Ecto neural progenitor cell (in vitro differentiated cells): ENCODE results near the gene PUSL1.
A peak's percentile ranks its signal among the peaks of the same experiment; 100 is the strongest.

ENCODE experiments used
- DNase-seq: peaks from one replicate; pipeline ENCODE4 v3.0.0-alpha.2; 2018; ENCODE audit warnings: low spot score

PUSL1 gene

DNA sequence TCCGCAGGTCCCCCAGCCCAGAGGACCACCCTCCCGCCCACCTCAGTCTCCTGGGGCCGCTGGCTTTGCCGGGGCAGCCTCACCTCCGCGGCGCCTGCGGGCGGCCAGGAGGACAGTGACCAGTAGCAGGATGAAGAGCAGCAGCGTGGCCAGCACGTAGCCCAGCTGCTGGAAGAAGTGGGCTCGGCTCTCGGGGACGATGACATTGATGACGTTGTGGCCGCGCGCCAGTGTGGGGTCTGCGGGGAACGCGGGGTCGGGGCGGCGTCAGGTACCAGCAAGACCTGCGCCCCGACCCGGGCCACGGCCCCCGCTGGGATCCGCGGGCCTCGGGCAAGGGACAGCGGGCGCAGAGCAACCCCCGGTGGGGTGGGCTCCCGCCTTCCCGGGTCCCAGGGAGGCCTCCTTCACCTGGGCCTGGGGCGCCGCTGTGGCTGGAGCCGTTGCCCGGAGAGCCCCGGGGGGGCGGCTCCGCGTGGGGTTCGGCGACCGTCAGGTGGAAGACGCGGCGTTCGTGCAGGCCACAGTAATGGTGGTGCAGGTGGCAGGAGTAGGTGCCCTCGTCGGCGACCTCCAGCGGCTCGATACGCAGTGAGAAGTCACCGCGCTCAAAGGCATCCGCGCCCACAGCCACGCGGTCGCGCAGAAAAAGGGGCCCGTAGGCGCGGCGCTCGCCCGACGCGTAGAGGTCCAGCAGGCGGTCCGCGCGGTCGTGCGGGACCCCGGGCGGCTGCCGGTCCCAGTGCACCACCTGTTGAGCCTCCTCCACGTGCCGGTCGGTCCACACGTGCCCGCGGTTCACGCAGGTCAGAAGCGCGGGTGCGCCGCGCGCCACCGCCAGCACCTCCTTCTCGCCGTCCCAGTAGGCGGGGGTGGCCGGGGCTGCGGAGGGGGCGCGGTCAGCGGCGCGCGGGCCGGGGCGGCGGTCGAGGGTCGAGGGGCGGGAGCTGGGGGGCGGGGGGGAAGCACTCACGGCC, 46.2 kb downstream of the PUSL1 start:
- peak; percentile 64 for DNase-seq

DNA sequence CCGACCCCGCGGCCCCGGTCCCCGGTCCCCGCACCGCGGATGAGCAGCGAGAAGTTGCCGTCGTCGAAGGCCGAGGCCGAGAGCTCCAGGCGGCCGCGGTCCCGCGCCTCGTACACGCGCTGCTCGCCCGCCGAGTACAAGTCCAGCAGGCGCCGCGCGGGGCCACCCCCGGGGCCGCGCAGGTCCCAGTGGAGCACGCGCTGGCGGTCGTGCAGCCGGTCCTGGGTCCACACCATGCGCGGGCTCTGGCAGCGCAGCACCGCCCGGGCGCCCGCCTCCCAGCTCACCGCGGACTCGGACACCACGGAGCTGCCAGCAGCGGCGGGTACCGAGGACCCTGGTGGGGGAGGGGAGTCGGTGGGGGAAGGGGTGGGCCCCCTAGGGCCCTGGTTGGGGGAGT, 47.0 kb downstream of the PUSL1 start:
- DNase-seq: no peak

DNA sequence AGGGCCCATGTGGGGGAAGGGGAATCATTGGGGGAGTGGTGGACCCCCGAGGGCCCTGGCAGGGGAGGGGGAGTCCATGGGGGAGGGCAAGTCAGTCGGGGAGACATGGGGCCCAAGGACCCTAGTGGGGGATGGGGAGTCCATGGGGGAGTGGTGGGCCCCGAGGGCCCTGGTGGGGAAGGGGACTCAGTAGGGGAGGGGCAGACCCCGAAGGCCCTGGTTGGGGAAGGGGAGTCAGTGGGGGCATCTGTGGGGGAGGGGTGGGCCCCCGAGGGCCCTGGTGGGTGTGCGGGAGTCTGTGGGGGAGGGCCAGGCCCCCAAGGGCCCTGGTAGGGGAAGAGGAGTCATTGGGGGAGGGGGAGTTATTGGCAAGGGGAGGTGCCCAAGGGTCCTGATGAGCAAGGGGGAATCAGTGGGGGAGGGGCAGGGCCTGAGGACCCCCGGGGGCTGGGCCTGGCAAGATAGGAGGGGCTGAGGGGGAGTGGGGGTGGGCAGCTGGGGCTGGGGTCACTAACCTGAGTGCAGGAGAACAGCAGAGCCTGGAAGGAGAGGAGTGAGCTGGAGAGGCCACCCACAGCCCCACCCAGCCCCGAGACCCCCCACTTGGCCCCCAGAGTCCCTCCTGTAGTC, 47.9 kb downstream of the PUSL1 start:
- no peak for DNase-seq

DNA sequence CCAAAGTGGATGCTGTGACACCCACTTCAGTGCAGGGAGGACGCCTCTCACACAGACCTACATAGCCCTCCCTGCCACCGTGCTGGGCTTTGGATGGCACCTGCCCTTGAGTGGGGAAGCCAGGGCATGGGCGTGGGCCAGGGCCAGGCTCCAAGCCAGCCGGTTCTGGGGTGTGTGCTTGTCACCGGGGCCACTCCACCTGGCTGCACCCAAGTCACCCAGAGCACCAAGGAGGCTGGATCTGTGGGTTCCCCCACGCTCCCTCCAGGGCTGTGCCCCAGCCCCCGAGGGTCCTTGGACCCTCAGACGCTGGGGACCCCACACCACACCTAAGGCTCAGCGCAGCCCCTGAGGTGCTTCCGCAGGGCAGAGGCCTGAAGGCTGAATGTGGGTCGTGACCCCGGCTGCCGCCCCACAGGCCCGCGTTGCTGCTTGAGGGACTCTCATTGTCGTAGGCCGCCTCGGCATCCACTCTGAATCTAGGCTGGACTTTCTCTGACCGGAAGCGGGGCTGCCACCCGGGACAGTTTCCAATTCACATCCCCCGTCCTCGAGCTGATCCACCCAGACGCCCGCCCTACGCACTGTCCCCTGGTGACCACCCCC, 48.5 kb downstream of the PUSL1 start:
- peak; percentile 69 for DNase-seq

DNA sequence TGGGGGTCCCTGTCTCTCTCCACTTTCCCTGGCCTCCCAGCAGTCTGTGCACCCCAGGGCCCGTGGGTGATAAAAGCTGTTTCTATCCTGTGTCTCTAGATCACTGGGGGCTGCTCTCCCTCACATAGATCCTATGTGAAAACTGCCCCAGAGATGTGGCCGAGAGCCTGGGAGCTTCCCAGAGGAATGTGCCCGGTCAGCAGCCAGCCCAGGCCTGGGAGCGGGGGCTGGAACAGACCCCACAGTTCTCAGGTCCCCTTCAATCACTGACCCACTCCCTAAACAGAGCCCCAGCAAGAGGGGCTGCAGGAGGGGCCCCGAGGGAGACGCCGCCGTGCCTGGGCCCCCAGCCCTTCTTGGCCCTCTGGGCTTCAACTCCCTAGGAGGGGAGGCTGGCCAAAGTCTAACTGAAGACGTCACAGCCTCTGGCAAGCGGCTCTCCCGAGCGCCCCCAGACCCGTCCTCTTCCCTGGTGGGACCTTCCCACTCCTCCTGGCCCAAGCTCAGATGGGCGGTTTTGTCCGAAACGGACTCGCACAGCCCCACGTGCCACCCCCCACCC, 49.6 kb downstream of the PUSL1 start:
- DNase-seq: no peak

DNA sequence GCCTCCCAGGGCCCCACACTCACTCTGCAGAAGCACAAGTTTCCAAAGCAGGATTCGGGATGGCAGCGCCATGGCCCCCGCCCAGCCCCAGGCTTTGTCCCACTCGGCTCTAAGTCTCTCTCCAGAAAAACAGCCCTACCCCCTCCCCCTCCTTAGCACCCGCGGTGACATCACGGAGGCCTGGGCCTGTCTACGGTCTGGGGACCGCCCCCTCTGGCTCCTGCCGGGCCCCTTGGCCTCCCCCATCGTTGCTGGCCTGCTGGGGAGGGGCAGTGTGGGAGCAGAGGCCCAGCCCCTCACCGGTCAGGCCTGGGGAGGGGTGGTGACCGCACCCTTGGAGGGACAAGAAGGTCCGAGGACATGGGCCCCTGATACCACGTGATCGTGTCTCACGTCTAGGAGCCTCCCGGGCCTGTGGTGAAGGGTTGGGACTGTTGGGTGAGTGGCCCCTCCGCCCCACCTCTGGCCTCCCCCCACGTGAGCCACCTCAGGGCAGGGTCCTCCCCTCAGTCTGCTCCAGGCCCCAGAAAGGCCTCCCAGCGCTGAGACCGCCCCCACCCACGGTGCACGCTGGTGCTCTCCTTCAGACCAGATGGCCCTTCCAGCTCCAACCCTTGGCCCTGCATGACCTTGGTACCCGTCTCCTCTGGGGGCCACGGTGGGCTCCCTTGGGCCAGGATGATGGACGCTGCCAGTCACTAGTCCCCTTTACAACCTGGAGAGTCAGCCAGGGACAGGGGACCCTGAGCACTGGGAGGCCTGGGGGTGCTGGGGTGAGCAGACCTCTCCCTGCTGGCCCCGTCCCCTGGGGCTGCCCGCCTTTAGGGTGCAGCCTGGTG, 50.3 kb downstream of the PUSL1 start, which contains the start of gene MXRA8:
Gene MXRA8, minus strand, starts transcription at position 123 of the 839 bp plus-strand sequence. Its CDS starts 51 bp downstream, at position 72.
- peak; percentile 74 for DNase-seq

DNA sequence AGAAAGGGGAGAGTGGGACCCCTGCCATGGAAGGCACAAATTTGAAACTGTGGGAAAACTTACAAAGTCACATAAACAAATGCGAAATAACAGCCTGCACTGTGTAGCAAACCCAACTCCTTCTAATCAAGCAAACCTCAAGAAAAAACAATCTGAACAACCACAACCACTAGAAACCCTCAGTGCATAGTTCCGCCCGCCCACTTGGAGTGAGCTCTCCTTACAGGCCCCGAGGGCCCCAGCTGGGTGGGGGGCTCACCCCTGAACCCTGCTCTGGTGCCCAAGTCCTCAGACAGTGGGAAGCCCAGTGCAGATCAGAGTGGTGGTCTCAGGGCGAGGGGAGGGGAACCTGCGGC, 50.9 kb downstream of the PUSL1 start:
- no peak for DNase-seq

DNA sequence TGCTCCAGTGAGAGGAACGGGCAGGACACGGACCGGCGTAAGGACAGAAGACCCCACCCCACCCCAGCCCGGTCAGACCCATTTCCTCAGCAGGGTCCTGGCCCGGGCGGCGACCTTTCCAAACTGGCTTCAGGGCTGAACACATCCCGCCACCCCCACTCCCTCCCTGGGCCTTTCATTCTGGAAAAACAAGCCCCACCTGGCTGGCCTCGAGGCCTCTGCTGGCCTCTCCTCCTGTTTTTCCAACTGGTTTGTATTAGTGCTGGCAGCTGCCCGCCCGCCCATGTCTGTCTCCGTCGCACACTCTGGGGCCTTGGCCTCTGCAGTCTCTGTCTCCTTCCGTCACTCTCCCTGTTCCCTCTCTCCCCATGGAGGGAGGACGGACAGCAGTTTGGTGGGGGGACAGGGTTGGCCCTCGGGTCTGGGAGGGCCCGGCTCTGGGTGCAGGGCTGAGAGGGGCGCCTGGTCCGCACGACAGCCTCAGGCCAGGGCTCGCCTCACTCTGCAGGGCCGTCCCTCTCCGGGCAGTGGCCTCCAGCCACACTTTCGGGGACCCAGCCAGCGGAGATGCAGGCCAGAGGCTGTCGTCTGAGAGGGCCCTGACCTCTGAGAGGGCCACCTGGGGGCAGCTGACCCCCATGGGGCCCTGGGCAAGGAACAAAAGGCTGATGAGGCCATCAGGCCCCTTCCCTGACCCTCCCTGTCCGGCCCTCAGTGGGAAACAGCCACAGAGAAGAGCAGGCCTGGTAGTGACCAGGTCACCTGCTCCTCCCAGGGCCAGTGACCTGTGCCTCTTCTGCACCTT, 51.5 kb downstream of the PUSL1 start:
- peak; percentile 75 for DNase-seq

DNA sequence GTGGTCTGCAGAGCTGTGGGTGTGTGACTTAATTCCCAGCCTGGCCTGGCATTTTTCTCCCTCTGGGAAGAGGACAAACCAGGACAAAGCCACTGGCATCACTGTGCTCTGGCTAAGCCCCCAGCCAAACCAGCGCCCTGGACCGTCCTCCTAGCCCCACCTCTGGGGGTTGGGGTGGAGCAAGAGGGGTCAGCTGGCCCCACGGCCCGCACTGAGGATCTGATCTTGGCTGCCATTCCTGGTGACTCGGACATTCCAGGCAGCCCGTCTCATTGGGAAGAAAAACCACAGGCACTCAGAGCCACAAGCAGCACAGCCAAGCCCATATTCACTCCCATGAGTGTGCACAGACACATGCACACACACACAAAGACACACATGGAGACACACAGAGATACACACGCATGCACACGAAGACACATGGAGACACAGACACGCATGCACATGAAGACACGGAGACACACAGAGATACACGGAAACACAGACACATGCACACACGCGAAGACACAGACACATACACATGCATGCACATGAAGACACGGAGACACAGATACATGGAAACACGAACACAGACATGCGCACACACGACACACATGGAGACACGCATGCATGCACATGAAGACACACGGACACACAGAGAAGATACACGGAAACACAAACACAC, 52.2 kb downstream of the PUSL1 start:
- peak; percentile 78 for DNase-seq
